ENCODE data around the gene PTPRH. TPM values are rescaled to one million over a fixed set of nuclear protein-coding genes. Genes with fewer than 3 reads are reported as not detected.

The PTPRH gene
- total RNA-seq, 1 donor from 2014 or later: 0.16 TPM

DNA sequence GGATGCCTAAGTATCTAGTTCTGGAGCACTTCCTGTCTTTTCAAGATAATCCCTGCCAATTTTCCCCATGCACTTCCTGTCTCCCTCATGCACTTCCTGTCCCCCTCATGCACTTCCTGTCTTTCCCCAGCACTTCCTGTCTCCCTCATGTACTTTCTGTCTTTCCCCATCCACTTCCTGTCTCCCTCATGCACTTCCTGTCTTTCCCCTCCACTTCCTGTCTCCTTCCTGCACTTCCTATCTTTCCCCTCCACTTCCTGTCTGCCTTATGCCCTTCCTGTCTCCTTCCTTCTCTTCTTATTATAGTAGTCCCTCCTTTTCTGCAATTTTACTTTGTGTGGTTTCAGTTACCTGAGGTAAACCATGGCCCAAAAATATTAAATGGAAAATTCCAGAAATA is 57.3 kb downstream of the PTPRH start:
- no peak overlapping the region for H3K4me3 Mint-ChIP-seq
- intact Hi-C loops (cut with micrococcal nuclease): no loop called here
- peaks cover 16% of the 10 kb centered on the region for H3K9me3 Mint-ChIP-seq
- peaks cover 16% of the 10 kb centered on the region for H3K4me1 Mint-ChIP-seq (ENCODE audit: low read depth)
- H3K27ac Mint-ChIP-seq: peak overlapping the region; percentile 43
- peaks cover 25% of the 10 kb centered on the region for H3K27me3 Mint-ChIP-seq (ENCODE audit: insufficient read depth)
- peaks cover 2% of the 10 kb centered on the region for H3K36me3 Mint-ChIP-seq (ENCODE audit: low read depth)
- no peak for DNase-seq (ENCODE audit: low spot score)

- intact Hi-C loops (cut with micrococcal nuclease): loop anchor here (10.0 kb wide), 1 partner anchor 485 kb away; the partner anchor contains the start of gene LILRB4
- peaks cover 32% of the 10 kb centered on the region for H3K27me3 Mint-ChIP-seq (ENCODE audit: insufficient read depth)
- peaks cover 2% of the 10 kb centered on the region for H3K36me3 Mint-ChIP-seq (ENCODE audit: low read depth)
- H3K4me1 Mint-ChIP-seq (ENCODE audit: low read depth): peaks cover 15% of the 10 kb centered on the region
- H3K27ac Mint-ChIP-seq: no peak within 1 kb of the TSS
- DNase-seq (ENCODE audit: low spot score): no peak
- H3K9me3 Mint-ChIP-seq: peaks cover 16% of the 10 kb centered on the region
- no peak within 1 kb of the TSS for H3K4me3 Mint-ChIP-seq
Measured at GRCh38 chr19:55149078-55150003, 60.0 kb downstream of the PTPRH start, which contains the start of gene TNNT1. TSS of gene TNNT1 (minus strand) at chr19:55149206. CDS start at chr19:55147157, 2,049 bp downstream.

DNA sequence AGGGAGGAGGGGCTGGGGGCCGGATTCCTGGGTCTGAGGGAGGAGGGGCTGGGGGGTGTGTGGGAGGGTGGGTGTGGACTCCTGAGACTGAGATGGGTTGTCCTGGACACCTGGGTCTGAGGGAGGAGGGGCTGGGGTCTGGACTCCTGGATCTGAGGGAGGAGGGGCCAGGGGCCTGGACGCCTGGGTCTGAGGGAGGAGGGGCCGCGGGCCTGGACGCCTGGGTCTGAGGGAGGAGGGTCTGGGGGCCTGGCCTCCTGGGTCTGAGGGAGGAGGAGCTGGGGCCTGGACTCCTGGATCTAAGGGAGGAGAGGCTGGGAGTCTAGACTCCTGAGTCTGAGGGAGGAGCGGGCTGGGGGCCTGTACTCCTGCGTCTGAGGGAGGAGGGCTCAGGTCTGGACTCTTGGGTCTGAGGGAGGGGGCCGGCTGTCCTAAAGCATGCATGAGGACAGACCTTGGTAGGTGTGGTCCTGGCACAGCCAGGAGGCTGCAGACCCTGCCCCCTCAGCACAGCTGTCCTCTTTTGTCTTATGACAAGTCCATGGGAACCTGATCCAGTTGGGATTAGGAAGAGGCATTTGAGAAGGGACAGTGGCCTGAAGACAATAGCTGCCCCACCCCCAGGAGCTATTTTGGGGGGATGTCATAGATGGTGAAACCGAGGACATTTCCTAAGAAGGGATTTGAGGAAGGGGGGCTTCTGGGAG is 61.6 kb downstream of the PTPRH start:
- Mint-ChIP-seq H3K36me3 (ENCODE audit: low read depth) (peaks cover 2% of the 10 kb centered on the region), H3K27me3 (ENCODE audit: insufficient read depth) (peaks cover 32% of the 10 kb centered on the region), H3K4me3 (no peak overlapping the region), H3K4me1 (ENCODE audit: low read depth) (peaks cover 7% of the 10 kb centered on the region), H3K27ac (no peak overlapping the region), H3K9me3 (peaks cover 12% of the 10 kb centered on the region)
- no peak for DNase-seq (ENCODE audit: low spot score)
- intact Hi-C loops (cut with micrococcal nuclease): loop anchor here (10.0 kb wide), 1 partner anchor 483 kb away; the partner anchor contains the start of gene LILRB4

GRCh38 chr19:55146705-55147273 is 62.5 kb downstream of the PTPRH start:
- Mint-ChIP-seq H3K36me3 (ENCODE audit: low read depth) (no peaks in the 10 kb centered on the region), H3K27me3 (ENCODE audit: insufficient read depth) (peaks cover 34% of the 10 kb centered on the region), H3K27ac (no peak overlapping the region), H3K4me3 (no peak overlapping the region), H3K9me3 (peaks cover 6% of the 10 kb centered on the region), H3K4me1 (ENCODE audit: low read depth) (peaks cover 2% of the 10 kb centered on the region)
- DNase-seq (ENCODE audit: low spot score): no peak
- intact Hi-C loops (cut with micrococcal nuclease): loop anchor here (10.0 kb wide), 1 partner anchor 482 kb away; the partner anchor contains the start of gene LILRB4

GRCh38 chr19:55146078-55146704 is 63.1 kb downstream of the PTPRH start:
- DNase-seq (ENCODE audit: low spot score): no peak
- no peaks in the 10 kb centered on the region for H3K9me3 Mint-ChIP-seq
- H3K4me3 Mint-ChIP-seq: no peak overlapping the region
- H3K4me1 Mint-ChIP-seq (ENCODE audit: low read depth): no peaks in the 10 kb centered on the region
- H3K36me3 Mint-ChIP-seq (ENCODE audit: low read depth): no peaks in the 10 kb centered on the region
- intact Hi-C loops (cut with micrococcal nuclease): loop anchor here (10.0 kb wide), 1 partner anchor 481 kb away; the partner anchor contains the start of gene LILRB4
- no peak overlapping the region for H3K27ac Mint-ChIP-seq
- H3K27me3 Mint-ChIP-seq (ENCODE audit: insufficient read depth): peaks cover 38% of the 10 kb centered on the region

GRCh38 chr19:55145232-55145631 is 64.1 kb downstream of the PTPRH start:
- no peaks in the 10 kb centered on the region for H3K4me1 Mint-ChIP-seq (ENCODE audit: low read depth)
- H3K9me3 Mint-ChIP-seq: no peaks in the 10 kb centered on the region
- intact Hi-C loops (cut with micrococcal nuclease): loop anchor here (10.0 kb wide), 1 partner anchor 480 kb away; the partner anchor contains the start of gene LILRB4
- no peak overlapping the region for H3K4me3 Mint-ChIP-seq
- H3K36me3 Mint-ChIP-seq (ENCODE audit: low read depth): no peaks in the 10 kb centered on the region
- DNase-seq (ENCODE audit: low spot score): no peak
- H3K27ac Mint-ChIP-seq: no peak overlapping the region
- peaks cover 40% of the 10 kb centered on the region for H3K27me3 Mint-ChIP-seq (ENCODE audit: insufficient read depth)

GRCh38 chr19:55141696-55142095 is 67.6 kb downstream of the PTPRH start:
- no peak overlapping the region for H3K27ac Mint-ChIP-seq
- peaks cover 27% of the 10 kb centered on the region for H3K27me3 Mint-ChIP-seq (ENCODE audit: insufficient read depth)
- H3K4me3 Mint-ChIP-seq: no peak overlapping the region
- no peak for DNase-seq (ENCODE audit: low spot score)
- H3K36me3 Mint-ChIP-seq (ENCODE audit: low read depth): no peaks in the 10 kb centered on the region
- H3K4me1 Mint-ChIP-seq (ENCODE audit: low read depth): no peaks in the 10 kb centered on the region
- H3K9me3 Mint-ChIP-seq: no peaks in the 10 kb centered on the region
- intact Hi-C loops (cut with micrococcal nuclease): loop anchor here (1.0 to 10.0 kb wide), 5 partner anchors 19 to 477 kb away; partner anchors contain the start of gene LILRB4

DNA sequence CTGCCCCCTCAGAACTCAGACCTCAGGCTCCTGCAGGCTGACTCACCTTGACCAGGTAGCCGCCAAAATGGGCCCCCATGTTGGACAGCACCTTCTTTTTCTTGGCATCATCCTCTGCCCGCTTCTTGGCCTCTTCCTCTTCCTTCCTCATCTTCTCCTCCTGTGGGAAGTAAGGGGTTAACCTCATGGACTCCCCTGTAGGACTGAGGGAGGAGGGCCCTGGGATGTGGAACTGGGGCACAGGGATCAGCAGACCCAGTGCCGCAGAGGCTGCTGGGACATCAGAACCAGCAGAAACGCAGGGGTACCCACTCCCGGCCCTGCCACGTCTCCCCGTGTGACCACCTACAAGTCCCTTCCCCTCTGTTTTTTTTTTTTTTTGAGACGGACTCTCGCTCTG is 71.4 kb downstream of the PTPRH start:
- Mint-ChIP-seq H3K27ac (no peak overlapping the region), H3K4me3 (no peak overlapping the region), H3K36me3 (ENCODE audit: low read depth) (no peaks in the 10 kb centered on the region), H3K4me1 (ENCODE audit: low read depth) (no peaks in the 10 kb centered on the region), H3K9me3 (no peaks in the 10 kb centered on the region), H3K27me3 (ENCODE audit: insufficient read depth) (peaks cover 16% of the 10 kb centered on the region)
- DNase-seq (ENCODE audit: low spot score): no peak
- intact Hi-C loops (cut with micrococcal nuclease): loop anchor here (10.0 kb wide), 1 partner anchor 253 kb away; no protein-coding TSS in a partner anchor

DNA sequence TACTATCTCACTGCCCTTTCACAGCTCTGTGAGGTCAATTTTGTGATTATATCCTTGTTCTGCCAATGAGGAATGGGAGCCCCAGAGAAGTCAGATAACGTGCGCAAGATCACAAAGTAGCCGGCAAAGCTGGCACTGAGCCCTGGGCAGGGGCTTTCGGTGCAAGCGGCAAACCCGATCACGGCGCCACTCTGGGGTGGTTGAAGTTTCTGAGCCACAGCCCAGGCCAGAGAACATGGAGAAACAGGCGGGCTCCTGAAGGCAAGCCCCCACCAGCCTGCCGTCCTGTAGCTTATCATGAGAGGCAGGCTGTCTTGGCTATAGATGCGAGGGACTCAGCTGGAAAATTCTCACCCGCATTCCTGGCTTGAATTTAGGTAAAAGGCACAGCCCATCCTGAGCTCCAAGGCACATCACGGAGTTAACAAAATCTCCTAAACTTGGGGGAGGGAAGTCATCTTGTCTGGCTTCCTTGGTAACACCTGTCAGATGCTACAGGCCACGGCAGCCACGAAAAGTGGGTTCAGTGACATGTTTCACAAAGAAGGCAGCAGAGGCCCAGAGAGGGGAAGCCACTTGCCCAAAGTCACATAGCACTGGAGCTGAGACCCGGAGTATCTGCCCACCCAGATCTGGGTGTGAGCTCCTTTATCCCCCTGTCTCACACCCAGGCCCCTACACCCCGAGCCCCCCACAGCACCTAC is 72.8 kb downstream of the PTPRH start:
- Mint-ChIP-seq H3K27me3 (ENCODE audit: insufficient read depth) (peaks cover 18% of the 10 kb centered on the region), H3K4me3 (no peak overlapping the region), H3K27ac (no peak overlapping the region), H3K9me3 (no peaks in the 10 kb centered on the region), H3K4me1 (ENCODE audit: low read depth) (no peaks in the 10 kb centered on the region), H3K36me3 (ENCODE audit: low read depth) (no peaks in the 10 kb centered on the region)
- intact Hi-C loops (cut with micrococcal nuclease): loop anchor here (10.0 kb wide), 1 partner anchor 252 kb away; no protein-coding TSS in a partner anchor
- no peak for DNase-seq (ENCODE audit: low spot score)

DNA sequence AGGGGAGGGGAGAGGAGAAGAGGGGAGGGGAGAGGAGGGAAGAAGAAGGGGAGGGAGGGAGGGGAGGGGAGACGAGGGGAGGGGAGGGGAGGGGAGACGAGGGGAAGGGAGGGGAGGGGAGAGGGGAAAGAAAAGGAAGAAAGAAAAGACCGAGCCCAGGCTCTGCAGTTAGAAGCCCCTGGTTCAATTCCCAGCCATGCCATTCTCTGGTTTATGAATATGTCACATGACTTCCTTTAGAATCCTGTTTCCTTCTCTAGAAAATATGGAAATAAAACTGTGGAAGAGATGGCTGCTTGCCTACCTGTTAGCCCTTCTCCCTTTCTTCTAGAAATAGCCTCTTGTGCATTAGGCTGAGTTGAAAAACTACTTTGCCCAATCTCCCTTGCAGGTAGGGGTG is 74.6 kb downstream of the PTPRH start:
- Mint-ChIP-seq H3K27ac (no peak overlapping the region), H3K4me3 (no peak overlapping the region), H3K36me3 (ENCODE audit: low read depth) (no peaks in the 10 kb centered on the region), H3K4me1 (ENCODE audit: low read depth) (no peaks in the 10 kb centered on the region), H3K27me3 (ENCODE audit: insufficient read depth) (peaks cover 17% of the 10 kb centered on the region), H3K9me3 (no peaks in the 10 kb centered on the region)
- intact Hi-C loops (cut with micrococcal nuclease): loop anchor here (10.0 kb wide), 1 partner anchor 250 kb away; no protein-coding TSS in a partner anchor
- no peak for DNase-seq (ENCODE audit: low spot score)

GRCh38 chr19:55133639-55134444 is 75.5 kb downstream of the PTPRH start:
- Mint-ChIP-seq H3K4me3 (no peak overlapping the region), H3K36me3 (ENCODE audit: low read depth) (no peaks in the 10 kb centered on the region), H3K4me1 (ENCODE audit: low read depth) (no peaks in the 10 kb centered on the region), H3K27me3 (ENCODE audit: insufficient read depth) (peaks cover 20% of the 10 kb centered on the region), H3K9me3 (no peaks in the 10 kb centered on the region), H3K27ac (no peak overlapping the region)
- intact Hi-C loops (cut with micrococcal nuclease): loop anchor here (10.0 kb wide), 1 partner anchor 249 kb away; no protein-coding TSS in a partner anchor
- no peak for DNase-seq (ENCODE audit: low spot score)

All from activated T-helper 1 cell treated with anti-CD3 and anti-CD28 coated beads, Interleukin-12 subunit alpha, Interleukin-12 subunit beta, Interleukin-2, Interleukin-4 antibody, amounts not matched to agents 30 ng/mL and 10 ng/mL and 1 ng/mL, durations not matched to agents 14 hours and 24 hours and 36 hours (primary cell).